Esophagus squamous epithelium (tissue), 5 donors: Measurements from ENCODE around the gene HPD. TPM values are rescaled to one million over a fixed set of nuclear protein-coding genes. Genes with fewer than 3 reads are reported as not detected.

Experiments
- DNase-seq: peaks from one replicate; lab custom pipeline; 2025; lab: John Stamatoyannopoulos, UW
- H3K27ac ChIP-seq, 4 donors: fragments of 200-600 bp; sonication (generic); one replicate each; pipeline ENCODE4 v1.5.1; 2016 to 2019; ENCODE audit warnings: mild to moderate bottlenecking in 1 of 4
- H3K27me3 ChIP-seq, 4 donors: fragments of 200-600 bp; sonication (generic); 1 replicate in 3 of 4; 2 replicates in 1 of 4; pipeline versions ENCODE4 v1.5.1 to v1.6.0; 2017 to 2021; ENCODE audit warnings: antibody characterized with exemption in 1 of 4
- H3K36me3 ChIP-seq, 3 donors: fragments of 200-600 bp; sonication (generic); one replicate each; pipeline ENCODE4 v1.5.1; 2016 to 2019
- H3K4me1 ChIP-seq, 3 donors: fragments of 200-600 bp; sonication (generic); one replicate each; pipeline ENCODE4 v1.5.1; 2017 to 2019
- H3K4me3 ChIP-seq, 4 donors: fragments of 200-600 bp; sonication (generic); 1 replicate in 3 of 4; 2 replicates in 1 of 4; pipeline ENCODE4 v1.5.1; 2016 to 2019; ENCODE audit warnings: mild to moderate bottlenecking in 2 of 4, moderate library complexity in 1 of 4
- H3K9me3 ChIP-seq, 3 donors: fragments of 200-600 bp; sonication (generic); one replicate each; pipeline ENCODE4 v1.5.1; 2016 to 2019
- CTCF ChIP-seq, 6 experiments: fragments of 450-650 bp in 4 of 6; fragments of 200-600 bp in 2 of 6; sonication (generic) in 2 of 6; IDR thresholded peaks; one replicate each; pipeline ENCODE4 v1.5.1; 2016 to 2019; ENCODE audit warnings: antibody characterized with exemption in 6 of 6, mild to moderate bottlenecking in 4 of 6, moderate library complexity in 4 of 6
- POLR2A ChIP-seq, 4 donors: fragments of 450-650 bp; IDR thresholded peaks; one replicate each; pipeline ENCODE4 v1.6.1; 2017; ENCODE audit warnings: antibody characterized with exemption in 4 of 4, mild to moderate bottlenecking in 4 of 4, moderate library complexity in 3 of 4
- WGBS, 2 donors: methylation state at CpG; one replicate each; pipeline ENCODE4 v1.1.5; 2018; 5-methylcytosine and 5-hydroxymethylcytosine counted together
- intact Hi-C: fragments of 100-400 bp; cut with DNase I; formaldehyde crosslinking; loops from one replicate; pipeline ENCODE4 v1.15.0; 2022
- total RNA-seq, 4 donors: library from RNA; depleted of rRNA; stranded (reverse); fragments of >200 nt; gene quantifications; one replicate each; pipeline ENCODE4 v1.1.0, GENCODE V29; 2016
- donor health status: DM: yes; HTN: yes; CAD: no.

The HPD gene
- total RNA-seq, 4 donors from 2014 or later, result 1.3 TPM; not detected in 3

DNA sequence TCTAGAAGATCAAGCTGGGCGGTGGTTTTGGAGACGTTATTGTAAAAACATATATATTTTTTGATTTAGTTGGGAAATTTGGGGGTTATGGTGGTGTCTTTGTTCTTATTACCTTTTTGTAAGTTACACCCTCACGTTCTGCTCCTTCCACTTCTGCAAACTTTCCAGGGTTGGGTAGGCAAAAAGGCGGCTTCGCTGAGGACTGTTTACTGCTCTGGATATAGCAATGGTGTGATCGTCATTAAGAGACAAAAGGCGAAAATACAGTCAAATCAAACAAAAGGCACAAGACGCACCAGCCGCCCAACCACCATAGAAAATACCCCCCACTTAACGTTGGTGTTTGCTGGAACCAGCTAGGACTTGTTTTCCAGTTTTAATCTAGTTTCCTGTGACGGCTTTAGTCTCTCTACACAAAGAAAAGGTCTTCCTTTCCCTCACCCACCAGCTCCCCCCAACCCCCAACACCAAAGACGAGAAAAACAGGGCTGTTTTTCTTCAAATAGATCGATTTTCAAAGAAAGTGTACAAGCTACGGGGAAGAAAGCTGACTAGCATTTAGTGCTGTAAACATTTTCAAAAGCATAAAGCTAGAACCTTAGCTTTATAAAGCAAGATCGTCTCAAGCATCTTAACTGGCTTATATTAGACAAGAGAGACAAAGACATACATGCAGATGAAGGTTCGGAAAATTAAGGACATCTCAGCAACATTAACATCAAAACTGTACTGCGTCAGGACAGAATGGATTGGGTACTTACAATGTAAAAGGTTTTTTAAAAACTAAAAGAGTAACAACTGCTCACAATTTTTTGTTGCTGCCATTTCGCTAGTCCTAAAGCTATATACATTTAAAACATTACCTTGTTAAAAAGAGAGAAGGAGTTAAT lies 56.8 kb downstream of the HPD start:
- H3K4me1 ChIP-seq, result peaks cover 30 to 63% (median 38%) of the 10 kb centered on the region in 3 donors
- intact Hi-C loops, result no loop called here

GRCh38 chr12:121800694-121801594 lies 57.7 kb downstream of the HPD start:
- Histone ChIP-seq H3K27me3 (no peaks in the 10 kb centered on the region), H3K27ac (peak overlapping the region; percentile 100), H3K36me3 (peaks cover 1 to 11% (median 3%) of the 10 kb centered on the region in 3 donors), H3K4me1 (peaks cover 30 to 63% (median 38%) of the 10 kb centered on the region in 3 donors), H3K4me3 (peak overlapping the region; percentile 75 to 91 (median 86)), H3K9me3 (no peaks in the 10 kb centered on the region)
- intact Hi-C loops, result no loop called here
- 0 to 3% methylated on average over 3 to 23 of the region's 86 CpGs for WGBS, 2 donors
- no peak for DNase-seq
- TF ChIP-seq POLR2A (IDR thresholded peaks at IDR 0.05) (peak in 2 of 4 donors; percentile 68 to 81), CTCF (IDR thresholded peaks at IDR 0.05) (no peak)

More for the DNA sequence above, 56.8 kb downstream of the HPD start:
- TF ChIP-seq CTCF (IDR thresholded peaks at IDR 0.05), result no peak
- peak in 1 of 4 donors; percentile 43 for TF ChIP-seq POLR2A (IDR thresholded peaks at IDR 0.05)
- Histone ChIP-seq H3K9me3 (no peaks in the 10 kb centered on the region), H3K36me3 (peaks cover 0 to 16% (median 0%) of the 10 kb centered on the region in 3 donors), H3K27me3 (no peaks in the 10 kb centered on the region), H3K27ac (peak overlapping the region; percentile 100), H3K4me3 (peak overlapping the region; percentile 75 to 91 (median 86))
- DNase-seq, result no peak
- WGBS, 2 donors, result 1% methylated on average over 17 to 18 of the region's 18 CpGs

DNA sequence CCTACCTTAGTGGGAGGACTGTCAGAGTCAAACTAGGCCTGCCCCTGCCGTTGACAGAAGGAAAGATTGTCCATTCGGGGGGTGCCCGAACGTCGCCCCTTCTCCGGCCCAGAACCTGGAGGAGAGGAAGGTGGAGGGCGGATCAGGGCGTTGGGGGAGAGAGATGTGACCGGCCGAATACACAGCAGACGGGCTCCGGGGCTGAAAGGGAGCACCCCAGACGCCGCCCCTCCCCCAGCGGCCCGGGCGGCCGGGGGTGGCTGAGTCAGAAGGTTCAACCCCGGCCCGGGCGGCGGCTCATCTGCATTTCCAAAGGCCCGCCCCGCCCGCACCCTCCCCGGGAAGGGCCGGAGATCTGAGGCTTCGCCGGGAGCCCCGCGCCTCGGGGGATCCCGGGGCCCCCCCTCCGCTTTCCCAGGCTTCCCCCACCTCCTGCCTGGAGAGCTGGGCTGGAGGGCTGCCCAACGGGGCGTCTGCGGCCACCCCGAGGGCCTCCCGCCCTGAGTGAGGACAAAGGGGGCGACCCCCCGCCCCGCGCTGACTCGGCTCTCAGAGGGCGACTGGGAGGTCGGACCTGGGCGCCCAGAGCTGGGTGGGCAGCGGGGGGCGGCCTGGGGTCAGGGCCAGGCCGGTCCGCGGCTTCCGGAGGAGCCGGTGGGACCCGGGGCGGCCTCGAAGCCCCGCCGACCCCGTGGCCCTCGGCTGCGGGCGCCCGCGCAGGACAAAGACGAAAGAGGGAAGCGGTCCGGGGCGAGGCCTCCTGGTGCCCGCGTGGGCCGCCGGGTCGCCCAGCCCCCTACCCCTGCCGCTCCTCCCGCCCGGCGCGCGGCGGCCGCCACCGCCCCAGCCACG lies 58.6 kb downstream of the HPD start:
- H3K4me1 ChIP-seq, result peaks cover 35 to 63% (median 43%) of the 10 kb centered on the region in 3 donors
- WGBS, 2 donors, result 0% methylated on average over 11 of the region's 84 CpGs; no CpG with 5 or more reads in 1 of the 2 donors
- peak overlapping the region; percentile 75 to 91 (median 86) for H3K4me3 ChIP-seq
- H3K36me3 ChIP-seq, result peaks cover 8 to 14% (median 8%) of the 10 kb centered on the region in 3 donors
- TF ChIP-seq POLR2A (IDR thresholded peaks at IDR 0.05) (peak in 2 of 4 donors; percentile 70 to 89), CTCF (IDR thresholded peaks at IDR 0.05) (peak in 1 of 6 experiments; percentile 7)
- intact Hi-C loops, result no loop called here
- peak; percentile 52 for DNase-seq
- no peaks in the 10 kb centered on the region for H3K27me3 ChIP-seq
- no peaks in the 10 kb centered on the region for H3K9me3 ChIP-seq
- peak overlapping the region; percentile 100 for H3K27ac ChIP-seq

DNA sequence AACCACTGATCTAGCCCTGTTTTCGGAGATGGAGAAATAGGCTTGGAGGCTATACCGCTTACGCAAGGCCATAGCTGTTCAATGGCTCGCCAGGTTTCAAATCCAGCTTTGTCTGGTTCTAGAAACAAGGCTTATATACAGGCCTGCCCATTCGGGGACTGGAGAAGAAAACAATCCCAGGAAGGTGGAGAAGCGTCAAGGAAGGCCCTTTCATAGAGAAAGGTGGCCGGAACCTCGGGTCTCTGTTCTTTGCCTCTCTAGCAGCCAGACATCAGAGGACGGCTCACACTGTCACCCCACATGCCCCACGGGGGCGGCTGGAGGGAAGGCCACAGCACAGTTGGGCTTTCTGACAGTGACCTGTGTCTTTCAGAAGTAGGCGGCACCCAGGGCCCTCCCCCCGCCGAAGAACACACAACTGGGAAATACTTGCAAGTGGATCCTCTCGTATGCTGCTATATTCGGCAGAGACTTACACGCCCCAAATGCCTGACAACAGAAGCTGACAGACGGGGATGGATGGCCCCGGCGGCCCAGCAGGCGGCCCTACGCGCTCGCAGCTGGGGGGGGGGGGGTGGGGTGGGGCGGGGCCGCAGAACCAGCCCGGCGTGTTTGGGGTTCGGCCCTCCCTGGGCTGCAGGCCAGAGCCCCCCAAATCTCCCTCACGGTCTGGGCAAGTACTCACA lies 59.4 kb downstream of the HPD start:
- TF ChIP-seq CTCF (IDR thresholded peaks at IDR 0.05) (peak in 2 of 6 experiments; percentile 8 to 12), POLR2A (IDR thresholded peaks at IDR 0.05) (peak in 2 of 4 donors; percentile 29 to 36)
- peak overlapping the region; percentile 75 to 91 (median 86) for H3K4me3 ChIP-seq
- H3K4me1 ChIP-seq, result peaks cover 42 to 68% (median 50%) of the 10 kb centered on the region in 3 donors
- no peaks in the 10 kb centered on the region for H3K27me3 ChIP-seq
- intact Hi-C loops, result no loop called here
- no peak for DNase-seq
- no peaks in the 10 kb centered on the region for H3K9me3 ChIP-seq
- H3K36me3 ChIP-seq, result peaks cover 8 to 14% (median 8%) of the 10 kb centered on the region in 3 donors
- WGBS, 2 donors, result 6 to 10% methylated on average over 4 to 14 of the region's 30 CpGs
- H3K27ac ChIP-seq, result peak overlapping the region; percentile 100
